Measurements from ENCODE around the gene ARHGAP6. TPM values are rescaled to one million over a fixed set of nuclear protein-coding genes. Genes with fewer than 3 reads are reported as not detected.

The ARHGAP6 gene
- total and polyA plus RNA-seq, 9 of the 15 experiments (the other 6 are each of a cell fraction or from before 2014, with no cell fraction given): 12.5 to 63.6 (median 41.8) TPM

- ChIA-PET POLR2A (no interaction called here), CTCF (ENCODE audit: low intra/inter-chr PET ratio) (no interaction called here)
- intact Hi-C loops (cut with micrococcal nuclease) (no loop called here), in situ Hi-C loops (cut with MboI) (no loop called here)
- Histone ChIP-seq H3K79me2 (ENCODE audit: control insufficient read depth, insufficient read depth, low read length) (no peaks in the 10 kb centered on the region), H3K9me3 (replicated peaks; ENCODE audit: control insufficient read depth, insufficient read depth, low read depth, low read length) (no peaks in the 10 kb centered on the region; the same call in 1 of the 2 replicates), H4K20me1 (replicated peaks; ENCODE audit: control insufficient read depth, insufficient read depth, low read length) (no peaks in the 10 kb centered on the region), H3K27me3 (ENCODE audit: control insufficient read depth in 2 of 2, insufficient read depth in 2 of 2, low read length in 2 of 2) (no peaks in the 10 kb centered on the region), H2AFZ (ENCODE audit: low read depth, low read length) (no peak overlapping the region), H3K9me1 (ENCODE audit: control insufficient read depth, insufficient read depth, low read length) (no peaks in the 10 kb centered on the region), H3K9ac (ENCODE audit: insufficient read depth in 1 of 2, low read depth in 2 of 2, low read length in 2 of 2) (no peak overlapping the region), H3K27ac (ENCODE audit: extremely low read depth, low read depth, low read length) (no peak overlapping the region), H3K4me1 (replicated peaks in 1 of 2; ENCODE audit: control insufficient read depth in 2 of 2, insufficient read depth in 2 of 2, low read length in 2 of 2) (peaks cover 0 to 4% of the 10 kb centered on the region in 2 experiments; a peak in 2 of 5 replicates), H3K4me3 (no peak overlapping the region), H3K4me2 (ENCODE audit: insufficient read depth, low read length) (no peak overlapping the region), H3K36me3 (ENCODE audit: control insufficient read depth, insufficient read depth, low read length) (no peaks in the 10 kb centered on the region)
- DNase-seq (ENCODE audit: extremely low read depth in 1 of 4, low spot score in 3 of 4) (no peak), ATAC-seq (no peak), FAIRE-seq (no peak)
- no TSS peak for BruUV-seq (replicated peaks)
- WGBS (ENCODE audit: insufficient coverage, low coverage, missing lambda C conversion rate): 49% methylated on average over 2 of the region's 2 CpGs
- TF ChIP-seq FOXK1 (CRISPR knock-in tag; IDR thresholded peaks at IDR 0.05; ENCODE audit: borderline replicate concordance) (no peak), ZNF224 (CRISPR knock-in tag; IDR thresholded peaks at IDR 0.05) (no peak), ZNF316 (IDR thresholded peaks at IDR 0.05) (no peak), CAMTA2 (CRISPR knock-in tag; conservative IDR thresholded peaks at IDR 0.05) (no peak), ZKSCAN8 (CRISPR knock-in tag; IDR thresholded peaks at IDR 0.05) (no peak), ELF4 (CRISPR knock-in tag; IDR thresholded peaks at IDR 0.05) (no peak), PHF21A (IDR thresholded peaks at IDR 0.05; ENCODE audit: borderline replicate concordance, low read depth) (no peak), FOXJ3 (CRISPR knock-in tag; IDR thresholded peaks at IDR 0.05) (no peak), POLR3G (IDR thresholded peaks at IDR 0.05; ENCODE audit: extremely low read depth, insufficient read length, insufficient replicate concordance) (no peak), RFX5 (IDR thresholded peaks at IDR 0.05; ENCODE audit: low read depth, low read length) (no peak)
- TF ChIP-seq, protein P1, sequence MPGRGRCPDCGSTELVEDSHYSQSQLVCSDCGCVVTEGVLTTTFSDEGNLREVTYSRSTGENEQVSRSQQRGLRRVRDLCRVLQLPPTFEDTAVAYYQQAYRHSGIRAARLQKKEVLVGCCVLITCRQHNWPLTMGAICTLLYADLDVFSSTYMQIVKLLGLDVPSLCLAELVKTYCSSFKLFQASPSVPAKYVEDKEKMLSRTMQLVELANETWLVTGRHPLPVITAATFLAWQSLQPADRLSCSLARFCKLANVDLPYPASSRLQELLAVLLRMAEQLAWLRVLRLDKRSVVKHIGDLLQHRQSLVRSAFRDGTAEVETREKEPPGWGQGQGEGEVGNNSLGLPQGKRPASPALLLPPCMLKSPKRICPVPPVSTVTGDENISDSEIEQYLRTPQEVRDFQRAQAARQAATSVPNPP (IDR thresholded peaks at IDR 0.05; ENCODE audit: borderline replicate concordance, insufficient read depth, insufficient read length): no peak
- TF ChIP-seq, protein P2, sequence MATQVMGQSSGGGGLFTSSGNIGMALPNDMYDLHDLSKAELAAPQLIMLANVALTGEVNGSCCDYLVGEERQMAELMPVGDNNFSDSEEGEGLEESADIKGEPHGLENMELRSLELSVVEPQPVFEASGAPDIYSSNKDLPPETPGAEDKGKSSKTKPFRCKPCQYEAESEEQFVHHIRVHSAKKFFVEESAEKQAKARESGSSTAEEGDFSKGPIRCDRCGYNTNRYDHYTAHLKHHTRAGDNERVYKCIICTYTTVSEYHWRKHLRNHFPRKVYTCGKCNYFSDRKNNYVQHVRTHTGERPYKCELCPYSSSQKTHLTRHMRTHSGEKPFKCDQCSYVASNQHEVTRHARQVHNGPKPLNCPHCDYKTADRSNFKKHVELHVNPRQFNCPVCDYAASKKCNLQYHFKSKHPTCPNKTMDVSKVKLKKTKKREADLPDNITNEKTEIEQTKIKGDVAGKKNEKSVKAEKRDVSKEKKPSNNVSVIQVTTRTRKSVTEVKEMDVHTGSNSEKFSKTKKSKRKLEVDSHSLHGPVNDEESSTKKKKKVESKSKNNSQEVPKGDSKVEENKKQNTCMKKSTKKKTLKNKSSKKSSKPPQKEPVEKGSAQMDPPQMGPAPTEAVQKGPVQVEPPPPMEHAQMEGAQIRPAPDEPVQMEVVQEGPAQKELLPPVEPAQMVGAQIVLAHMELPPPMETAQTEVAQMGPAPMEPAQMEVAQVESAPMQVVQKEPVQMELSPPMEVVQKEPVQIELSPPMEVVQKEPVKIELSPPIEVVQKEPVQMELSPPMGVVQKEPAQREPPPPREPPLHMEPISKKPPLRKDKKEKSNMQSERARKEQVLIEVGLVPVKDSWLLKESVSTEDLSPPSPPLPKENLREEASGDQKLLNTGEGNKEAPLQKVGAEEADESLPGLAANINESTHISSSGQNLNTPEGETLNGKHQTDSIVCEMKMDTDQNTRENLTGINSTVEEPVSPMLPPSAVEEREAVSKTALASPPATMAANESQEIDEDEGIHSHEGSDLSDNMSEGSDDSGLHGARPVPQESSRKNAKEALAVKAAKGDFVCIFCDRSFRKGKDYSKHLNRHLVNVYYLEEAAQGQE (IDR thresholded peaks at IDR 0.05; ENCODE audit: borderline replicate concordance): no peak
- TF ChIP-seq, protein P2 (CRISPR knock-in tag; IDR thresholded peaks at IDR 0.05; ENCODE audit: low read depth): no peak
Measured at GRCh38 chrX:11449613-11450012, 216.1 kb downstream of the ARHGAP6 start.
